Mucosa of rectum (tissue), 2 donors: ENCODE results near the gene RAB39A.
A peak's percentile ranks its signal among the peaks of the same experiment; 100 is the strongest.
"Not testable (repeated sequence)": the region's sequence is repeated elsewhere in the genome, so short reads cannot be mapped to it uniquely, and the experiment has no call there.

Source experiments
- H3K27ac ChIP-seq, 2 donors: one replicate each; pipeline ENCODE4 v1.7.0; 2013; ENCODE audit warnings: inconsistent platforms in 2 of 2, low read depth in 2 of 2, low read length in 2 of 2
- H3K27me3 ChIP-seq, 2 donors: one replicate each; pipeline ENCODE4 v1.7.0; 2013; ENCODE audit warnings: low read length in 2 of 2; ENCODE audit not compliant: control insufficient read depth in 2 of 2, insufficient read depth in 2 of 2
- H3K36me3 ChIP-seq, 2 donors: one replicate each; pipeline ENCODE4 v1.7.0; 2013; ENCODE audit warnings: low read length in 2 of 2; ENCODE audit not compliant: control insufficient read depth in 2 of 2, insufficient read depth in 2 of 2
- H3K4me1 ChIP-seq, 2 donors: one replicate each; pipeline ENCODE4 v1.7.0; 2013; ENCODE audit warnings: low read length in 2 of 2, mild to moderate bottlenecking in 1 of 2; ENCODE audit not compliant: control insufficient read depth in 2 of 2, insufficient read depth in 2 of 2
- H3K4me3 ChIP-seq, 2 donors: one replicate each; pipeline ENCODE4 v1.7.0; 2013; ENCODE audit warnings: low read length in 2 of 2
- H3K9ac ChIP-seq, 2 donors: one replicate each; pipeline ENCODE4 v1.7.0; 2013; ENCODE audit warnings: low read length in 2 of 2, low read depth in 1 of 2, mild to moderate bottlenecking in 1 of 2
- H3K9me3 ChIP-seq, 2 donors: one replicate each; pipeline ENCODE4 v1.7.0; 2013; ENCODE audit warnings: low read length in 2 of 2; ENCODE audit not compliant: control insufficient read depth in 2 of 2
- donor health status: healthy.
- donor health status: Normal muscosa, but diverticular disease.

RAB39A gene

DNA sequence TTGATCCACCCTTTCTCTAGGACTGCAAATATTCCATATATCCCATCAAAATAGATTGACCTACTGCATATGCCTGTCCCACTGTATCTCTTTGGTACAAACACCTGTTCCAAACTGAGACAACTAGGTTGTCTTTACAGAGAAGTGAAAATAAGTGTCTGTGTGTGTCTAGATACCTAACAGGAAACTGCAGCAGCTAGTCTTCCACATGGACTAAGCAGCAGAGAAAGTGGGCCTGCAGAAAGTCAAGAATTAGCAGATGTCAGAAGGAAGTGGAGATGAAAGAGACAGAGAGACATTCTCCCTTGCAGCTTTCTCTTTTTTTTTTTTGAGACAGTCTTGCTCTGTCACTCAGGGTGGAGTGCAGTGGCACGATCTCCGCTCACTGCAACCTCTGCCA is 3.9 kb upstream of the RAB39A start:
- Histone ChIP-seq H3K27ac (no peak overlapping the region), H3K4me3 (no peak overlapping the region), H3K9me3 (no peaks in the 10 kb centered on the region), H3K36me3 (no peaks in the 10 kb centered on the region), H3K9ac (no peak overlapping the region), H3K4me1 (peaks cover 0 to 12% of the 10 kb centered on the region in 2 donors), H3K27me3 (peaks cover 0 to 4% of the 10 kb centered on the region in 2 donors)

DNA sequence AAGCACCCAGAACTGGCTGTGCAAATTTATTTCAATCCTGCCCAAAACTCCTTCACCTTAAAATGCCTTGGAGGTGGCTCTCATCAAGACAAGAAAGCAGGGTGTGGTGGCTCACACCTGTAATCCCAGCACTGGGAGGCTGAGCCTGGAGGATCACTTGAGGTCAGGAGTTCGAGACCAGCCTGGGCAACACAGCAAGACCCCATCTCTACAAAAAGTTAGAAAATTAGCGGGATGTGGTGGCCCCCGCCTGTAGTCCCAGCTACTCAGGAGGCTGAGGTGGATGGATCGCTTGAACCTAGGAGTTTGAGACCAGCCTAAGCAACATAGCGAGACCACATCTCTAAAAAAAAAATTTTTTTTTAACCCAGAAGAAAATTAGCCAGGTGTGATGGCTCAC is 689 bp upstream of the RAB39A start:
- peaks cover 0 to 6% of the 10 kb centered on the region in 2 donors for H3K27me3 ChIP-seq
- H3K9ac ChIP-seq, result no peak overlapping the region
- H3K36me3 ChIP-seq, result no peaks in the 10 kb centered on the region
- H3K4me1 ChIP-seq, result peaks cover 0 to 12% of the 10 kb centered on the region in 2 donors
- H3K9me3 ChIP-seq, result no peaks in the 10 kb centered on the region
- no peak overlapping the region for H3K27ac ChIP-seq
- H3K4me3 ChIP-seq, result peak overlapping the region; percentile 23 to 63

GRCh38 chr11:107928767-107929507 is 689 bp downstream of the RAB39A start:
- Histone ChIP-seq H3K27me3 (peaks cover 0 to 6% of the 10 kb centered on the region in 2 donors), H3K4me1 (peaks cover 0 to 12% of the 10 kb centered on the region in 2 donors), H3K9me3 (no peaks in the 10 kb centered on the region), H3K36me3 (no peaks in the 10 kb centered on the region), H3K4me3 (peak overlapping the region; percentile 61 to 67), H3K9ac (peak overlapping the region; percentile 14 to 32), H3K27ac (peak overlapping the region in 1 of 2 donors; percentile 52)

GRCh38 chr11:107929611-107930200 is 1.5 kb downstream of the RAB39A start:
- Histone ChIP-seq H3K27ac (no peak overlapping the region), H3K9me3 (no peaks in the 10 kb centered on the region), H3K4me3 (peak overlapping the region in 1 of 2 donors; percentile 67), H3K4me1 (peaks cover 0 to 12% of the 10 kb centered on the region in 2 donors), H3K9ac (no peak overlapping the region), H3K27me3 (peaks cover 0 to 6% of the 10 kb centered on the region in 2 donors), H3K36me3 (no peaks in the 10 kb centered on the region)

DNA sequence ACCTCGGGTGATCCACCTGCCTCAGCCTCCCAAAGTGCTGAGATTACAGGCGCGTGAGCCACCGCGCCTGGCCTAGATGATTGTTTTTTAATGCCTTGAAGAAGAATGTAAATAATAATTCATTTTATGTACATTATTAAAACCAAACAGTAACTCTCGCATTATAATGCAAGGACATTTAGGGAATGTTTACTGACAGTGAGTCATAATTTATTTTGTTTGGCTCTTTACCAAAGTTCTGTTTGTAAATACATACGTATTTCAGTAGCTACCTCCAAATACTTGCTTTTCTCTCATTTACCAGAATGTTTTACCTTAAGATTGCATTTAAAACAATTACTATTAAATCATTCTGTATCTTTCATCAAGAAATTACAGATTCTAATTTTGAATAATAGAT is 3.0 kb downstream of the RAB39A start:
- no peaks in the 10 kb centered on the region for H3K9me3 ChIP-seq
- H3K9ac ChIP-seq, result no peak overlapping the region
- peaks cover 0 to 6% of the 10 kb centered on the region in 2 donors for H3K27me3 ChIP-seq
- H3K27ac ChIP-seq, result no peak overlapping the region
- no peaks in the 10 kb centered on the region for H3K36me3 ChIP-seq
- peaks cover 0 to 12% of the 10 kb centered on the region in 2 donors for H3K4me1 ChIP-seq
- no peak overlapping the region for H3K4me3 ChIP-seq

- Histone ChIP-seq H3K4me1 (no peaks in the 10 kb centered on the region), H3K27me3 (no peaks in the 10 kb centered on the region), H3K9me3 (no peaks in the 10 kb centered on the region), H3K9ac (no peak overlapping the region), H3K4me3 (no peak overlapping the region), H3K27ac (no peak overlapping the region), H3K36me3 (no peaks in the 10 kb centered on the region)
These were observed 19.7 kb downstream of the RAB39A start for GRCh38 chr11:107947904-107948303.

DNA sequence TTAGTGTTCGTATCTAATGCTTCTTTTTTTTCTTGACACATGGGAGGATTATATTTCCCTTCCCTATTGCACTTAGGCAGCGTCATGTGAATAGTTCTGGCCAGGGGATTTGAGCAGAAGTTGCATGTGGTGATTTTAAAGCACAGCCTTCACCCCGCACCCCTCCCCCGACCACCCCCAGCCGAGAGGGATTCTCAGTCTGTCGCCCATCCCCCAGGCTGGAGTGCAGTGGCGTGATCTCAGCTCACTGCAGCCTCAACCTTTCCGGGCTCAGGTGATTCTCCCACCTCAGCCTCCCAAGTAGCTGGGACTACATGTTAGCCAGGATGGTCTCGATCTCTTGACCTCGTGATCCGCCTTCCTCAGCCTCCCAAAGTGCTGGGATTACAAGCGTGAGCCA is 20.1 kb downstream of the RAB39A start:
- not testable (repeated sequence) for H3K36me3 ChIP-seq, H3K9me3 ChIP-seq, H3K9ac ChIP-seq, H3K4me1 ChIP-seq, H3K4me3 ChIP-seq, H3K27ac ChIP-seq, H3K27me3 ChIP-seq

- Histone ChIP-seq H3K27ac (no peak overlapping the region), H3K36me3 (no peaks in the 10 kb centered on the region)
These were observed 22.9 kb downstream of the RAB39A start for GRCh38 chr11:107951155-107951554.

DNA sequence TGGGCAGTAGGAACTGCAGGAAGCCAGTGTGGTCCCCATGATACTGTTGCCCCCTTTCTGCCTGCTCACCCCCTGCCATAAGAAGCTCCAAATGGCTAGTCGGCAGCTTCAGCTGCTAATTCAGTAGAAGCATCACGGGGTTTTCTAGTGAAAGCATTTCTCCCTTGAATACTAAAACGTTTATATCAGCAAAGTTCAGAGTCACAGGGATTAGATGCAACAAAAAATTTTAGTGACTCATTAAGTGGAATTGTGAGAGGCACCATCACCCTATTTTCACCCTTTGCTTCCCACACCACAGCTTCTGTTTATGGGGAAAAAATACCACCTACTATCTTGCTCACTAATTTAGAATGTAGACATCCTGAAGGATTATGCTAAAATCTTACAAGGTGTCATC is 25.2 kb downstream of the RAB39A start:
- H3K4me3 ChIP-seq, result no peak overlapping the region
- H3K27ac ChIP-seq, result no peak overlapping the region
- H3K9me3 ChIP-seq, result no peaks in the 10 kb centered on the region
- no peak overlapping the region for H3K9ac ChIP-seq
- no peaks in the 10 kb centered on the region for H3K27me3 ChIP-seq
- H3K36me3 ChIP-seq, result no peaks in the 10 kb centered on the region
- no peaks in the 10 kb centered on the region for H3K4me1 ChIP-seq

More at GRCh38 chr11:107951155-107951554, 22.9 kb downstream of the RAB39A start:
- no peaks in the 10 kb centered on the region for H3K27me3 ChIP-seq
- H3K9ac ChIP-seq, result no peak overlapping the region
- no peaks in the 10 kb centered on the region for H3K4me1 ChIP-seq
- H3K9me3 ChIP-seq, result no peaks in the 10 kb centered on the region
- H3K4me3 ChIP-seq, result no peak overlapping the region

DNA sequence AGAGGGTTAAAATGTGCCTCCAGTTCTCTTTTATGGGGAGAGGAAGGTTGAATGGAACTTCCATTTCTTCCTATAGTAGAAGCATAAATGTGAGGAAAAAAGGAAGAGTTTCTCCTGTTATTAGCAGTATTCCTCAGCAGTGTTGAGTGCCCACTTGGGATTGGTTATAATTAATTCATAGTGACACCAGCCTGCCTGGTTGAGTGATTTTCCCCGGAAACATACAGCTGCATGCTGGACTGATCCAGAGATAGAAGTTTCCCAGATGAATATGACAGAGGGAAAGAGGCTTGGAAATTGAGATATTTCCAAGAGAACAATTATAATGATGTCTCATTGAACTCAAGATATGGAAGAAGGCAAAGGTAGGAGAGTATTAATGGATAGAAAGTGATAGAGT is 28.3 kb downstream of the RAB39A start:
- H3K4me1 ChIP-seq, result no peaks in the 10 kb centered on the region
- no peak overlapping the region for H3K9ac ChIP-seq
- H3K27me3 ChIP-seq, result no peaks in the 10 kb centered on the region
- no peak overlapping the region for H3K4me3 ChIP-seq
- H3K9me3 ChIP-seq, result no peaks in the 10 kb centered on the region
- no peak overlapping the region for H3K27ac ChIP-seq
- H3K36me3 ChIP-seq, result no peaks in the 10 kb centered on the region
